SK-N-SH treated with all-trans-retinoic acid at 6 μM for 48 hours (cell line): ENCODE results near the gene MECR.

Experiments
- ARNTL ChIP-seq: fragments of 450-650 bp; formaldehyde crosslinking; IDR thresholded peaks from 2 replicates; pipeline ENCODE4 v1.5.0; 2020; ENCODE audit warnings: low read depth, mild to moderate bottlenecking, moderate library complexity, borderline replicate concordance
- CSDC2 ChIP-seq: fragments of 250-450 bp; sonication (Bioruptor Pico); IDR thresholded peaks from 2 replicates; pipeline ENCODE4 v1.5.0; 2020; ENCODE audit warnings: mild to moderate bottlenecking, moderate library complexity
- CSRNP3 ChIP-seq: fragments of 250-450 bp; sonication (Bioruptor Pico); IDR thresholded peaks from 2 replicates; pipeline ENCODE4 v1.5.1; 2021; ENCODE audit warnings: mild to moderate bottlenecking, moderate library complexity
- ISL1 ChIP-seq: fragments of 250-450 bp; sonication (Bioruptor Pico); IDR thresholded peaks from 2 replicates; pipeline ENCODE4 v2.1.2; 2022; ENCODE audit warnings: mild to moderate bottlenecking, moderate library complexity
- TCF4 ChIP-seq: fragments of 250-450 bp; sonication (Bioruptor Pico); IDR thresholded peaks from 2 replicates; pipeline ENCODE4 v1.8.0; 2021; ENCODE audit warnings: mild to moderate bottlenecking, moderate library complexity, borderline replicate concordance
- TOX ChIP-seq: fragments of 250-450 bp; sonication (Bioruptor Pico); IDR thresholded peaks from 2 replicates; pipeline ENCODE4 v1.8.0; 2021; ENCODE audit warnings: mild to moderate bottlenecking, moderate library complexity, borderline replicate concordance
- ZC3H10 ChIP-seq: fragments of 250-450 bp; sonication (Bioruptor Pico); IDR thresholded peaks from 2 replicates; pipeline ENCODE4 v1.5.1; 2021; ENCODE audit warnings: mild to moderate bottlenecking, moderate library complexity
- ZFP3 ChIP-seq: fragments of 250-450 bp; sonication (Bioruptor Pico); IDR thresholded peaks from 2 replicates; pipeline ENCODE4 v1.5.0; 2020; ENCODE audit warnings: mild to moderate bottlenecking, moderate library complexity
- ZNF565 ChIP-seq: fragments of 450-650 bp; formaldehyde crosslinking; conservative IDR thresholded peaks from 2 replicates; pipeline ENCODE4 v1.5.0; 2020; ENCODE audit warnings: low read depth, mild to moderate bottlenecking, moderate library complexity
- ZNF8 ChIP-seq: fragments of 450-650 bp; formaldehyde crosslinking; IDR thresholded peaks from 2 replicates; pipeline ENCODE4 v1.5.0; 2020; ENCODE audit warnings: mild to moderate bottlenecking, moderate library complexity
- TF ChIP-seq, protein P1 (sequence below): fragments of 250-450 bp; sonication (Bioruptor Pico); IDR thresholded peaks from 2 replicates; pipeline ENCODE4 v1.8.0; 2020; ENCODE audit warnings: mild to moderate bottlenecking, moderate library complexity, borderline replicate concordance

- TF ChIP-seq ZFP3, result no peak
- no peak for TF ChIP-seq CSRNP3 (CRISPR knock-in tag)
- TF ChIP-seq, protein P1, sequence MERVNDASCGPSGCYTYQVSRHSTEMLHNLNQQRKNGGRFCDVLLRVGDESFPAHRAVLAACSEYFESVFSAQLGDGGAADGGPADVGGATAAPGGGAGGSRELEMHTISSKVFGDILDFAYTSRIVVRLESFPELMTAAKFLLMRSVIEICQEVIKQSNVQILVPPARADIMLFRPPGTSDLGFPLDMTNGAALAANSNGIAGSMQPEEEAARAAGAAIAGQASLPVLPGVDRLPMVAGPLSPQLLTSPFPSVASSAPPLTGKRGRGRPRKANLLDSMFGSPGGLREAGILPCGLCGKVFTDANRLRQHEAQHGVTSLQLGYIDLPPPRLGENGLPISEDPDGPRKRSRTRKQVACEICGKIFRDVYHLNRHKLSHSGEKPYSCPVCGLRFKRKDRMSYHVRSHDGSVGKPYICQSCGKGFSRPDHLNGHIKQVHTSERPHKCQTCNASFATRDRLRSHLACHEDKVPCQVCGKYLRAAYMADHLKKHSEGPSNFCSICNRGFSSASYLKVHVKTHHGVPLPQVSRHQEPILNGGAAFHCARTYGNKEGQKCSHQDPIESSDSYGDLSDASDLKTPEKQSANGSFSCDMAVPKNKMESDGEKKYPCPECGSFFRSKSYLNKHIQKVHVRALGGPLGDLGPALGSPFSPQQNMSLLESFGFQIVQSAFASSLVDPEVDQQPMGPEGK (CRISPR knock-in tag), result no peak
- no peak for TF ChIP-seq ZC3H10 (CRISPR knock-in tag)
- TF ChIP-seq ZNF565 (CRISPR knock-in tag), result no peak
- no peak for TF ChIP-seq TOX
- TF ChIP-seq CSDC2 (CRISPR knock-in tag), result no peak
- TF ChIP-seq ARNTL (CRISPR knock-in tag), result no peak
- TF ChIP-seq ISL1 (CRISPR knock-in tag), result no peak
- TF ChIP-seq TCF4 (CRISPR knock-in tag), result no peak
- TF ChIP-seq ZNF8 (CRISPR knock-in tag), result no peak
Measured at GRCh38 chr1:29223521-29223920, 7.2 kb downstream of the MECR start.
